Mesenchymal stem cell (in vitro differentiated cells and primary cell): Measurements from ENCODE around the gene ENG.
"Not testable (repeated sequence)": the region's sequence is repeated elsewhere in the genome, so short reads cannot be mapped to it uniquely, and the experiment has no call there.

Source experiments
- DNase-seq: peaks from one replicate; pipeline ENCODE4 v3.0.0-alpha.2; 2013
- H2AFZ ChIP-seq: one replicate; pipeline ENCODE4 v1.6.1; 2013; ENCODE audit warnings: low read depth, mild to moderate bottlenecking, control low read depth, inconsistent platforms, low read length, moderate library complexity
- H2AK5ac ChIP-seq: 2 replicates; pipeline ENCODE4 v1.6.1; 2013; ENCODE audit warnings: low read length, moderate library complexity, mild to moderate bottlenecking, inconsistent platforms; ENCODE audit not compliant: severe bottlenecking
- H2BK120ac ChIP-seq: one replicate; pipeline ENCODE4 v1.6.1; 2013; ENCODE audit warnings: low read depth, mild to moderate bottlenecking, inconsistent platforms, low read length, moderate library complexity
- H2BK12ac ChIP-seq, 2 experiments: one replicate each; pipeline ENCODE4 v1.6.1; 2013; ENCODE audit warnings: inconsistent platforms in 2 of 2, low read length in 2 of 2, mild to moderate bottlenecking in 2 of 2, moderate library complexity in 2 of 2, control low read depth in 1 of 2
- H2BK15ac ChIP-seq: one replicate; pipeline ENCODE4 v1.6.1; 2013; ENCODE audit warnings: mild to moderate bottlenecking, low read depth, inconsistent platforms; ENCODE audit not compliant: poor library complexity, severe bottlenecking
- H2BK5ac ChIP-seq: 2 replicates; pipeline ENCODE4 v1.6.1; 2013; ENCODE audit warnings: low read depth, mild to moderate bottlenecking, low read length, control low read depth, inconsistent platforms; ENCODE audit not compliant: poor library complexity, severe bottlenecking
- H3K14ac ChIP-seq, 2 experiments: one replicate each; pipeline ENCODE4 v1.6.1; 2013; ENCODE audit warnings: inconsistent platforms in 2 of 2, low read length in 2 of 2, control low read depth in 1 of 2, mild to moderate bottlenecking in 1 of 2, moderate library complexity in 1 of 2
- H3K18ac ChIP-seq, 2 experiments: one replicate each; pipeline ENCODE4 v1.6.1; 2013; ENCODE audit warnings: inconsistent platforms in 2 of 2, low read length in 2 of 2, control low read depth in 1 of 2, low read depth in 1 of 2, mild to moderate bottlenecking in 1 of 2
- H3K23ac ChIP-seq, 2 experiments: one replicate each; pipeline ENCODE4 v1.6.1; 2013; ENCODE audit warnings: inconsistent platforms in 2 of 2, low read length in 2 of 2, mild to moderate bottlenecking in 2 of 2, moderate library complexity in 2 of 2, control low read depth in 1 of 2
- H3K27ac ChIP-seq: 2 replicates; pipeline ENCODE4 v1.5.1; 2013; ENCODE audit warnings: mild to moderate bottlenecking, moderate library complexity, low read length, control low read depth, inconsistent platforms; ENCODE audit not compliant: poor library complexity, severe bottlenecking
- H3K27me3 ChIP-seq, 2 experiments: 2 replicates each; pipeline versions ENCODE4 v1.6.1 to v1.7.0; 2013; ENCODE audit warnings: low read length in 2 of 2, mild to moderate bottlenecking in 2 of 2, moderate library complexity in 2 of 2, control low read depth in 1 of 2, inconsistent platforms in 1 of 2; ENCODE audit not compliant: control insufficient read depth in 1 of 2, insufficient read depth in 1 of 2
- H3K36me3 ChIP-seq, 2 experiments: 2 replicates each; pipeline versions ENCODE4 v1.6.1 to v1.7.0; 2013; ENCODE audit warnings: low read length in 2 of 2, control low read depth in 1 of 2, inconsistent platforms in 1 of 2, low read depth in 1 of 2, mild to moderate bottlenecking in 1 of 2; ENCODE audit not compliant: insufficient read depth in 2 of 2, control insufficient read depth in 1 of 2
- H3K4ac ChIP-seq, 2 experiments: one replicate each; pipeline ENCODE4 v1.6.1; 2013; ENCODE audit warnings: inconsistent platforms in 2 of 2, low read length in 2 of 2, mild to moderate bottlenecking in 2 of 2, moderate library complexity in 2 of 2, control low read depth in 1 of 2, low read depth in 1 of 2
- H3K4me1 ChIP-seq: 2 replicates; pipeline ENCODE4 v1.6.1; 2013; ENCODE audit warnings: low read depth, low read length, control low read depth; ENCODE audit not compliant: control insufficient read depth, insufficient read depth
- H3K4me2 ChIP-seq: 2 replicates; pipeline ENCODE4 v1.6.1; 2013; ENCODE audit warnings: low read length, mild to moderate bottlenecking, inconsistent platforms; ENCODE audit not compliant: poor library complexity, severe bottlenecking
- H3K4me3 ChIP-seq, 2 experiments: 2 replicates each; pipeline versions ENCODE4 v1.5.1 to v1.7.0; 2013; ENCODE audit warnings: low read length in 2 of 2, mild to moderate bottlenecking in 2 of 2, control low read depth in 1 of 2, low read depth in 1 of 2; ENCODE audit not compliant: insufficient read depth in 1 of 2
- H3K79me1 ChIP-seq: replicated peaks from 2 replicates; pipeline ENCODE4 v1.6.1; 2013; ENCODE audit warnings: mild to moderate bottlenecking, control low read depth, low read length, inconsistent platforms; ENCODE audit not compliant: poor library complexity, severe bottlenecking
- H3K9ac ChIP-seq: 2 replicates; pipeline ENCODE4 v1.7.0; 2013; ENCODE audit warnings: mild to moderate bottlenecking, low read length, moderate library complexity
- H3K9me3 ChIP-seq: 2 replicates; pipeline ENCODE4 v1.7.0; 2013; ENCODE audit warnings: mild to moderate bottlenecking, low read length; ENCODE audit not compliant: control insufficient read depth
- H4K8ac ChIP-seq: one replicate; pipeline ENCODE4 v1.6.1; 2013; ENCODE audit warnings: inconsistent platforms, mild to moderate bottlenecking, low read length, moderate library complexity
- H4K91ac ChIP-seq: one replicate; pipeline ENCODE4 v1.6.1; 2013; ENCODE audit warnings: mild to moderate bottlenecking, low read length, inconsistent platforms
- WGBS: methylation state at CpG from one replicate; pipeline ENCODE4 v1.1.7; 2013; ENCODE audit warnings: mixed read lengths; 5-methylcytosine and 5-hydroxymethylcytosine counted together

ENG gene

GRCh38 chr9:127785023-127785932, 69.2 kb downstream of the ENG start:
- 0% methylated on average over 53 of the region's 123 CpGs for WGBS

DNA sequence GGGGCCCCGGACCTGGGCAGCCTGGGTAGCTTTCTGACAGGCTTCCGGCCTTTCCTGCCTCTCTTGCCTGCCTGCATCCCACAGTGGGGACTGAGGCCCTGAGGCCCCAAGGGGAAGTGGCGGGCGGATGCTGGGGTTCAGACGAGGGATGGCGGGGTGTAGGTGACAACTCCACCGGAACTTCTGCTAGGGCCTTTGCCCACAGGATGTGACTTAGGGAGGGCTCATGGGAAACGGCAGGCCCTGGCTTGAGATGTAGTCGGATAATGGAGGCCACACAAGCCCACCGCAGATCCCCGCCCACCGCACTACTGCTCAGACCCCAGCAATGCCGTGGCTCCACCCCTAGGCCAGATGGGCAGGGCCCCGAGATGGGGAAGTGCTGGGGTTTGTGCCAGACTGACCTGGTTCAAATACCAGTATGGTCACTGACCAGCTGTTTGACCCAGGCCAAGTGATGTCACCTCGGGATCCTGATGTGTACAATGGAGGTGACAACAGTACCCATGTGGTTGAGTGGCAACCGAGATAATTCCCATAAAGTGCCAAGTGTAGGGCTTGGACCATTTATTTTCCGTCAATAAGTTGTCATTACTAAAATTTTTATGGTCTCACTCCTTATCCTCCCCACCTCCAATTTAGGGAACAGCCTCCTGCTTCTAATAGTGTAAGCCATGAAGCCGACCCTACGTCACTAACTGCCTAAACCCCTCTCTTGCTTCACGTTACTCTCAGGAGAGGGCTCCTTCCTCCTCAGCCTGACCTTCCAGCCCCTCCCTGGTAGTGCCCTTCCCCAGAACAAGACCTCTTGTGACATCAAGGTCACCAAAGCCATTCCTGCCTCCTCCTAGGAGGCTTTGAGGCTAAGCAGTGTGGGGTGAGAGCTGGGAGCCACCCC, 71.1 kb downstream of the ENG start:
- Histone ChIP-seq H4K8ac (no peak overlapping the region), H2BK12ac (peak overlapping the region in 1 of 2 experiments; percentile 9), H3K27ac (no peak overlapping the region), H3K9ac (no peak overlapping the region), H2BK5ac (no peak overlapping the region), H3K4me2 (no peak overlapping the region), H3K36me3 (peaks cover 9 to 15% of the 10 kb centered on the region in 2 experiments), H3K27me3 (no peaks in the 10 kb centered on the region), H4K91ac (no peak overlapping the region), H2BK15ac (no peak overlapping the region), H3K23ac (no peak overlapping the region), H3K9me3 (no peaks in the 10 kb centered on the region), H3K79me1 (peaks cover 3% of the 10 kb centered on the region), H2AK5ac (no peak overlapping the region), H3K4me3 (no peak overlapping the region), H3K4ac (no peak overlapping the region), H3K14ac (no peak overlapping the region), H2BK120ac (no peak overlapping the region), H3K18ac (no peak overlapping the region), H3K4me1 (peaks cover 9% of the 10 kb centered on the region), H2AFZ (no peak overlapping the region)
- DNase-seq = no peak
- WGBS = 91% methylated on average over 20 of the region's 20 CpGs

More at GRCh38 chr9:127785023-127785932, 69.2 kb downstream of the ENG start:
- Histone ChIP-seq H3K14ac (no peak overlapping the region), H3K4me1 (peaks cover 17% of the 10 kb centered on the region), H3K9me3 (no peaks in the 10 kb centered on the region), H4K91ac (peak overlapping the region; percentile 77), H3K4me3 (peak overlapping the region; percentile 79 to 93), H2AFZ (peak overlapping the region; percentile 73), H3K27ac (no peak overlapping the region), H3K79me1 (peaks cover 15% of the 10 kb centered on the region), H3K23ac (no peak overlapping the region), H3K18ac (peak overlapping the region; percentile 75 to 78), H3K4ac (no peak overlapping the region), H3K4me2 (peak overlapping the region; percentile 60), H2BK5ac (peak overlapping the region; percentile 63), H2AK5ac (no peak overlapping the region), H4K8ac (peak overlapping the region; percentile 92), H2BK15ac (peak overlapping the region; percentile 92), H3K9ac (peak overlapping the region; percentile 72), H2BK12ac (peak overlapping the region in 1 of 2 experiments; percentile 16), H3K36me3 (peaks cover 28 to 34% of the 10 kb centered on the region in 2 experiments), H3K27me3 (no peaks in the 10 kb centered on the region), H2BK120ac (peak overlapping the region; percentile 83)
- peak; percentile 84 for DNase-seq

- Histone ChIP-seq H3K9ac (no peak overlapping the region), H2AFZ (no peak overlapping the region), H3K27ac (no peak overlapping the region), H2BK120ac (no peak overlapping the region), H3K36me3 (no peaks in the 10 kb centered on the region), H2BK15ac (no peak overlapping the region), H3K4ac (no peak overlapping the region), H2BK12ac (no peak overlapping the region), H2AK5ac (no peak overlapping the region), H4K91ac (no peak overlapping the region), H3K23ac (no peak overlapping the region), H3K4me2 (no peak overlapping the region), H2BK5ac (no peak overlapping the region), H3K79me1 (no peaks in the 10 kb centered on the region), H3K18ac (no peak overlapping the region), H3K9me3 (no peaks in the 10 kb centered on the region), H3K27me3 (peaks cover 3 to 6% of the 10 kb centered on the region in 2 experiments), H3K4me1 (peaks cover 3% of the 10 kb centered on the region), H4K8ac (no peak overlapping the region), H3K14ac (no peak overlapping the region), H3K4me3 (no peak overlapping the region)
- 91% methylated on average over 4 of the region's 4 CpGs for WGBS
- no peak for DNase-seq
Measured at GRCh38 chr9:127781806-127782205, 72.7 kb downstream of the ENG start.

- DNase-seq, H3K4ac ChIP-seq, H3K27ac ChIP-seq, H3K18ac ChIP-seq, H3K4me3 ChIP-seq, H2BK15ac ChIP-seq, H2BK12ac ChIP-seq, H2AFZ ChIP-seq, H2AK5ac ChIP-seq, H3K14ac ChIP-seq, H3K23ac ChIP-seq, H3K79me1 ChIP-seq, H3K4me1 ChIP-seq, H3K9ac ChIP-seq, H3K4me2 ChIP-seq, H2BK120ac ChIP-seq, H2BK5ac ChIP-seq, H3K9me3 ChIP-seq, H4K8ac ChIP-seq, H3K36me3 ChIP-seq: not testable (repeated sequence)
- Histone ChIP-seq H3K27me3 (peaks cover 9 to 14% of the 10 kb centered on the region in 2 experiments), H4K91ac (peak overlapping the region; percentile 25)
- WGBS = 93% methylated on average over 7 of the region's 9 CpGs
Measured at GRCh38 chr9:127780909-127781308, 73.5 kb downstream of the ENG start.
